ENCODE data around the gene VWF.

The VWF gene

DNA sequence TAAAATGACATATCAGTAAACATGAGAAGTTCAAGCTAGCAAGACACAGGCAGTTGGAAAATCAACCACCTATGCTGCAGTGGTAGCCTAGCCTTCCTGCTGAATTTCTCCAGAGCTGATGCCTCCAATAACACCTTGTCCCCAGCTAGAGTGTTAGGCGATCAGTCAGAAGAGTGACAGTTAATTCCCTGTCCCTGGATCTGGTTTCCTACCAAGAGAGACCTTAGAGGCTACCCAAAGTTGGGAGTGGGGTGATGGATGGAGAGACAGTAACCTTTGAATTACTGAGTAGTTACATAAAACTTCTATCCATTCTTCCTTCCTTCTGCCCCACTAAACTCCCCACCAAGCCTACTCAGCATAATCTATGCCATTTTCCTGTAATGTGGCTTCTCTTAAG lies 177.5 kb downstream of the VWF start:
- no peak for DNase-seq (ENCODE audit: low spot score)

DNA sequence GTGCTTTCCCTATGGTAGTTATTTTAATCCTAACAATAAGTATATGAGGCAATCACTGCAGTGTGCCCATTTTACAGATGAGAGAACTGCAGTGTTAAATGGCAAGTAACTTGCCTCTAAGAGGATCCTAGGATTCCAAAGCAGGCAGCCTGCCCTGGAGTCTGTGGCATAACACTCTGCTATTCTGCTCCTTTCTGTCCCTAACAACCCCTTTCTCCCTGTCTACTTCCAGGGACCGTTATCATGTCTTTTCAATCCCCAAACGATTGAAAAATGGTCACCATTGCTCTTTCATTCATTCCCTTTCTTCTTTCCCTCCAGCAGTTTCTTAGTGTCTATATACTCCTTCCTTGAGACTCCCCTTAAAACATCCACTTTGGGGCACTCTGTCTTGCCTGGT lies 178.1 kb downstream of the VWF start:
- DNase-seq (ENCODE audit: low spot score), result no peak

DNA sequence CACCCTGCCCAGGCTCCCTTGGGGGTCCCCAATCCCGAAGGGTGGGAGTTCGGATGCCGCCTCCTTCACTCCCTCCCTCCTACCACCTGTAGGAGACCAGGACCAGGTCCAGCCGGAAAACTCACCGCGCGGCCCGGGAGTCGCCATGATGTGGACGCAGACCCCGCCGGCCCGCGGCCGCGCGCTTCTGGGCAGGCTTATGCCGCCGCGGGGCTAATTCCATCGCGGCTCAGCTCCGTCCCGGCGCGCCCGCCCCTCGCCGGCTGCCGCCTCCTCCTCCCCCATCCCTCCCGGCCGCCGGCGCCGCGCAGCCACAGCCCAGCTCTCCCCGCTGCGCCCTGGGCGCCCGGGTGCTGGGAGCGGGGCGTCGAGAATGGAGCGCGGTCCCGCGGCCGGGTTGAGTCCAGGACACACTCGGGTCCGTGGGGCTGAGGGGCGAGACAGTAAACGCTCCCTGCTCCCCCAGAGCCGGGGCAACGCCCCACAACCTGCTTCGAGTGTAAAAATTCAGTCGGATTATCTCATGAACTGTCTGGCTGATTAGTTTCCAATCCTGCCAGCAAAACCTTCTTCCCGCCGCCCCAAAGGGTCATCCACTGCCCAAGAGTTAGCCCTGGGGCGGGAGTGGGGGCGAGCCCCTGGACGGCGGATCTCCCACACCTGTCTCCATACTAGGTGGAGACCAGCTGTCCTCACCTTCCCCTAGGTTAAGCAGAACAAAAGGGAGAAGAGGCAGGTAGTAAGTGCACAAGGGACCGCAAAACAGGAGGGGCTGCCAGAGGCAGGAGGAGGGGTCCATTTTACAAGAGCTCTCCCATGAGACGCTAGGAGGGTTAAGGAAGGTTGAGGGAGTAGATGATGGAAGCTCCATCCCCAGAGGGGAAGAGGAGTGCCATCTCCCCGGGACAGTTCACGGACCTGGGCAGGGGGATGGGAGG lies 179.1 kb downstream of the VWF start, which contains the start of gene ANO2:
Gene ANO2 (minus strand): TSS at position 189 of the 938 bp plus-strand sequence. CDS start 42 bp downstream, at position 147.
- no peak for DNase-seq (ENCODE audit: low spot score)

DNA sequence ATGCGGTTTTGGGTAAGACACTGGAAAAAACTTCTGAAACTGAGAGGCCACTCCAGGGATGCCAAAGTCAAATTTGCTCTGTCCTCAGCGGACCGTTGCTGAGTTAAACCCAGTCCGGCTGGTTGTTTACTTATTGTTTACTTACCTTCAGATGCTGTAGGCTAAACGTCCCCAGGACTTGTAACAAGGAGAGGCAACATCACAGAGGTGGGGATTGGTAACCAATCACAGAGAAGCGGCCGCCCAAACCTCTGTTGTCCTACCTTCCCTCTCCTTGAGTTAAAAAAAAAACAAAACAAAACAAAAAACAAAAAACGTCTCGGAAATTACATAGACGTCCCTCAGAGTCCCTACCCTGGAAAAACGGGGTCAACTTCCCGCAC lies 179.8 kb downstream of the VWF start:
- DNase-seq (ENCODE audit: low spot score), result no peak

DNA sequence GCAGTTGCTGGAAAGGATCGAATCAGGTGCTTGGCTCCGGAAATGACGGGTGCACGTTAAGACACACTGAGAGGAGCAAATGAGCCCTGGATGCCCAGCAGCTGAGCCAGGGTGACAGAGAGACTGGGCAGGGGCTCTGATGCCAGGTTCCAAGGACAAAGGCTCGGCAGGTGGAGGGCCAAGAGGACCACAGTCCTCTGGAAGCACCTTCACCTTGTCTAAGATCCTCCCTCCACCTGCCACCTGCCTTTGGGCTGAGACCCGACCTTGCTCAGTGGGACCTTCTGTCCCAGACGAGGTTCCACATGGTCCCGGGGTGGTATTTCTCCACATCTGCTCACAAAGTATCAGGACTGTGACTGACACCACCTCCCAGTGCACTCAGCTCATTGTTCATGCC lies 180.4 kb downstream of the VWF start:
- DNase-seq (ENCODE audit: low spot score), result no peak

DNA sequence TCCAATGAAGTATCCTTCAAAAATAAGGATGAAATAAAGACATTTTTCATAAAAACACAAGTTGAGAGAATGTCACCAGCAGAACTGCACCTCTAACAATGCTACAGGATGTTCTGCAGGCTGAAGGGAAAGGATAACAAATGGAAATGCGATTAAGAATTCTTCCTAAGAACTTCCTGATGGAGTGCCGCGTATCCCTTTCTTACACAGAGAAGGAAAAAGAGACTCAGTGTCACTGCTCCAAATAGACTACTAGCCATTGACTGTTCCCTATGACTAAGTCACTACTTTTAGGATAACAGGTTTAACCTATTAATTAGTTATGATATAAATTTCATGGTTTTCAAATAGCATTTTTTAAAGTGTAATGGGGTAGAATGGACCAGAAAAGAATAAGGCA lies 182.6 kb downstream of the VWF start:
- no peak for DNase-seq (ENCODE audit: low spot score)

DNA sequence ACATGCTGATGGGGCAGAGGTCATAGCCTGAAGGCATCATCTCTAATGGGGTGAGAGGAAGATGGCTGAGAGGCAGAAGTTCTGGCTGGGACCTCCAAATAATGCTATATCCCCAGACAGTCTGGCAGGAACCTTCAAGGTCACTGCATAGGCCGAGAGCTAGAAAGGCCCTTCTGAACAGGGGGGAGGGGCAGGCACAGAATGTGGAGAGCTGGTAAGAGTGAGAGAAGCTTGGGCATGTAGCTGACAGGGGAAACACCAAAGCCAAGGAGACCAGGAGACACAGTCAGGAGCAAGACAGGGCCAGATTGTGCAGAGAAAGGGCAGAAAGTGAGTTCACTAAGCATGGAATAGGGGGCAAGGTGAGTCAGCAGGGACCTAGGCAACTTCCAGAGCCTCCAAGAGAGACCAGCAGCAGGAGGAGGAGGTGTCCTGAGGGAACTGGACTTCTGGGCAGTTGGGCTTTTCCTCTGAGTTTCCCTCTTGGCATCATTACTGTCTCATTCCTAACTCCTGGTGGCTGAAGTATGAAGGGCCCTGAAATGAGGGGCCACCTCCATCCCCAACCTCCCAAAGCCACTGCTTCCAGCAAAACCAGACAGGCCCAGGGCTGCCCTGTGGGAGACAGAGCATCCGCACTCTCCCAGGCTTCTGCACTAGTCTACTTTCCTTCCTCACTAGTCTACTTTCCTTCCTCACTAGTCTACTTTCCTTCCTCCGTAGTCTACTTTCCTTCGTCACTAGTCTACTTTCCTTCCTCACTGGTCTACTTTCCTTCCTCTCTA lies 196.5 kb downstream of the VWF start:
- DNase-seq (ENCODE audit: low spot score), result no peak

DNA sequence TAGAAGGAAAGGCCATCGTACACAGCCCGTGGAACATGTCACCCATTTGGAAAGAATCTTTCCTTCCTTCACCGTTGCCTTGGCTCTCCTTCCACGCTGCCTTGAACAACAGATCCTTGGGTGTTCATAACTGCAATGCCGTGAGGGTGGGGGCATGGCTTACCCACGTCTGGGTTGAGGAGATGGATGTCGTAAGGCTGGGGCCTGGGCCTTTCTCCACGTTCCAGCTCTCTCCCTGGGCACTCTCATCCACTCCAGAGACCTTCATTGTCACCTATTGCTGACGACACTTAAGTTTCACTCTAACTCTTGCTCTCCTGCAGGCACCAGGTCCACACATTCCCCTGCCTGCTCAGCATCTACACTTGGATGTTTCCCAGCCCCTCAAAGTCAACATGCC lies 198.8 kb downstream of the VWF start:
- no peak for DNase-seq (ENCODE audit: low spot score)

DNA sequence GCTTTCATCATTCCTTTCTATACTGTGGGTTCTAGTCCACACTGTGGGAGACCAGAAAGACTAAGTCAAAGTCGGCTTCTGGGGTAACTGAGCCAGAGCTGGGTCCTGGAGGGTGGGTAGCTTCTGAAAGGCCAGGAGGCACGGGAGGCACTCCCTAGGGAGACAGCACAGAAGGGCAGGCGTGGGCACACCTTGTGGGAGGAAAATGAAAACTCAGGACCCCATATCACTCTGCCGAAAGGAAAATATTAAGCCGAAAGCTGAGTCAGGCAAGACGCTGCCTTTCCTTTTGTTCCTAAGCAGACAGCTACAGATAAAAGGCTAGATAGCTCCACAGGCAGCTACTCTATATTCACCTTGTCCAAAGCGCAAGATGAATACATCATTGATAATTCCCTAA lies 200.1 kb downstream of the VWF start:
- DNase-seq (ENCODE audit: low spot score), result no peak

DNA sequence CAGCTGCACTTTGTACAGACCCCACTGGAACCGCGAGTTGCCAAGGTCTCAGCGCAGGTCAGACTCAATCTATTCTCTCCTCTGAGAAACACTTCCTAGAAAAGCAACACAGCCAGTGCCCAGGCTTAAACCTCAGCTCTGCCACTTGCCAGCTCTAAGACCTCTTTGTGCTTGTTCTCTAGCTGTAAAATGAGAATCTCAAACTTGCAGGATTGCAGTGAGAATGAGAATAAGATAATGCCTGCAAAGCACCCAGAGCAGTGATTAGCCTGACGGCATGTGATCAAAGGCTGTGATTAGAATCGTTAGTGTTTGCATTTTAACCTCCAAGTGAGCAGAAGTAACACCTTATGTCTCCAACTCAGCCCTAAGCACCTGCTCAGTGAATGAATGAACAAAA lies 200.7 kb downstream of the VWF start:
- no peak for DNase-seq (ENCODE audit: low spot score)

DNA sequence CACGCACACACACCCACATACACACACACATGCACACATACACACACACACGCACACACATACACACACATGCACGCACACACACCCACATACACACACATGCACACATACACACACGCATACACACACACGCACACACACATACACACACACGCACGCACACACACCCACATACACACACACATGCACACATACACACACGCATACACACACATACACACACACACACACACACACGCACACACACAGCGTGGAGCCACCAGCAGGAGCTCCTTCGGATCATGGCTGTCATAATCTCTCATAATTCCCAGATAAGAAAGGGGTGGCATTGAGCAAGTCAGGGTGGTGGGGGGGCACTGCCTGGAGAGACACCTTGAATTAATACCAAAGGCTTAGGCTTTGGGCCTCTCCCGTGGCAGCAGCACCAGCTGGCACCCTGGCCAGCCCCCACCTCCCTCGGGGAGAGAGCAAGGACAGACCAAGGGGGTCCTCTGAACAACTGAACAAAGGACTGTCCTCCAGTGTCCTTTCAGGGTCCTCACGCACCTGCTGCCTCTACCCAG lies 201.3 kb downstream of the VWF start:
- DNase-seq (ENCODE audit: low spot score), result no peak

DNA sequence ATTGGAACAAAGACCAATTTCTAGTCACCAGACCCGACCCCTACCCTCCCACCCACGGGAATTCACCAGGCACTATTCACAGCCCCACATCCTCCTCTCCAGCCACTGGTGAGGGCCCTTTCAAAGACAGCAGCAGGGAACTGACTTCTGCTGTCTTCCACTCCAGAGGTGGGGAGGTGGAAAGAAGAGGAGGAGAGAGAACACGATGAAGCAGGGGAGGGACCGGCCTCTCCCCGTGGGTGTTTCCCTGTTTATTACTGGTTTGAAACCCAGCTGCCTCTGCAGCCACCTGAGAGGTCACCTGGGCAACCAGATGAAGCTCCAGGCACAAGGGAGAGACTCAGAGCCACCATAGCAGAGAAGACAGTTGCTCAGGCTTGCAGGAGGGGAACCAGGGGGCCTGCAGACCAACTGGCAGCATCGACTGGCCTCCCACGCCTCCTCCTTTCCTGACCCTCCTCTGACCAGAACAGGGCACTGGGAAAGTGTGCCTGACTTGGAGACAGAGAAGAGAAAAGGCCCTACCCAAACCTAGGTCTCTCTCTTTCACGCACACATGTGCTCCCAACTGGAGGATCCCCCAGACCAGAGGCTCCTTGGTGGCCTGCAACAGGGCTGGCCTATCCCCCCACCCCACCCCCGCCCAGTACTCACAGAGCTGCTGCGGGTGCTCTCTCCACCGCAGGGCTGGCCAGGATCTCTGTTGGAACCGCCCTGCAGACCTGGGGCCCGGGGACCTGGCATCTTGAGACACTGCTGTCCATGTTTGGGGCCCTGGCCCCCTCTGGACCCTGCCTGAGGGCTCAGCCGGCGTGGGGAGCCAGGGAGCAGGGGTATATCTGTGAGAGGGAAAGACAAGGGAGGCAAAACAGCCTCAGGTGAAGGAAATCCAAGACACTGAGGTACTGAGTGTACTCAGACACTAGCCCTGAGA lies 202.2 kb downstream of the VWF start:
- no peak for DNase-seq (ENCODE audit: low spot score)

DNA sequence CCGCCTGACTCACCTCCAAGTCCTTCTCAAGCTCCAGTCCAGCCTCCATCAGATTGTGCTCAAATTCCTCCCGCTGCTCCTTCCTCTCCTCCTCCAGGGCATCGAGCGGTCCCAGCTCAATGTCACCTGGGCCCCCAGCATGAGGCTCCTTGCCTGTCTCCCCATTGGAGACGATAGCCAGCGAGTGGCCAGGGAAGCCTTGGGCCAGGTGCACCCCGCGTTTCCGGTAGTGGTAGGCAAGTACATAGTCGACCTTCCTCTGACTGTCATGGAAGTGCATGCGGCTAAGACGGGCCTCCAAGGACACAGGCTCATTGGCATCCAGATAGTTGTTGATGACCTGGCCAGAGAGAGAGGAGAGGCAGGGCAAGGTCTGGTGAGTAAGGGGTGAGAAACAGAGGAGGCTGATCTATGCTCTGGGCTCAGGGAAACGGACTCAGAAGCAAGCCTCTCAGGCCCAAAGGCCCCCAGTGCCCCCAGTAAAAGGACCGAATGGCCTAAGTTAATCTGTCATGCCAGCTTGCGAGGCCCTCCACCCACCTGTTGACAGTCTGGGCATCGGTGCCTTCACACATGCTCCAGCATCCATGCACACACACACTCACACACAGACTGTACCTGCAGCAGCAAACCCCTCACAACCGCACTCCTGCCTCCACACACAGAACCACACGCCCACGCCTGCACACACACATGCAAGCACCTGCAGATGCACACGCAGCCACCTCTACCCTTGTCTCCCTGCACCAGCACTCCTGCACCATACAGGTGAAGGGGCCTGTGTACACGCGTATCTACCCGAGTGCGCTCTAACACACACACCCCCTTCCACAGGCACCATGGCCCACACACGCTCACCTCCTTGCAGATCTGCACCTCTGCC lies 203.2 kb downstream of the VWF start:
- no peak for DNase-seq (ENCODE audit: low spot score)

DNA sequence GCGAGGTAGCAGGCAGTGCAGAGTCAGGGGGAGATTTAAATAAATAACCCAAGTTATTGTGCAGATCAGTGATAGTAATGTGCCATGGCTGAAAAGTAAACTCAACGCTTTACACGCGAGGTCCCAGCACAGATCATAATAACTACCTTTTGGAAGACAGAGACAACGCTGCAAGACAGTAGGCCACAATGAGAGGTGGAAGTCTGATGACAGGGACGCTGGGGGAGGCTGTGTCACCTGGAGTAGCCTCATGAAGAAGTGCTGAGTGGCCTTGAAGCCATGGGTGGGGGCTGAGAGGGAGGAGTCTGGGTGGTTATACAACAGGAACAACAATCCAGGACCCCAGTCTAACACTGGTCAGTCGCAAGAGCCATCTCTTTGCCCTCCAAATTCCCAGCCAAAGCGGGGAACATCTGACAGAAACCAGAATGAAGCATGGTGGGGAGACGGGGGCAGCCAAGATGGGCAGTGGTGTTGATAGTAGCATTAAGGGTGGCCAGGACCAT lies 207.6 kb downstream of the VWF start:
- no peak for DNase-seq (ENCODE audit: low spot score)

DNA sequence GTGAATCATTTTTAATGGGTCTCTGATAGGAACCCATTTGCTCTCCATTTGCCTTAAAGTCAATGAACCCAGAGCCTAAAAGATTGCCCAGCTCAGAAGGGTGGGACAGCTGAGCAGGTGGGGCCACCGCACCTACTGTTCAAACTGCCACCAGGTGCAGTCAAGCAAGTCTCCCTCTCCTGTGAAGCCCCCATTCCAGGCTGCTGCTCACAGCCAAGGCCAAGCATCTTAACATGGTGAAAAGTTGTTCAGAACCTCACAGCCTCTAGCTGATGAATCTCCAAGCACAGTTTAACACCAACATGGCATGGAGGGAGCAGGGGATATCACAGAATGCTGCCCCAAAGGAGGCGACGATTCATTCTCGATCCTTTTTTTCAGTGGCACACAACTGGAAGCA lies 209.0 kb downstream of the VWF start:
- DNase-seq (ENCODE audit: low spot score), result no peak

DNA sequence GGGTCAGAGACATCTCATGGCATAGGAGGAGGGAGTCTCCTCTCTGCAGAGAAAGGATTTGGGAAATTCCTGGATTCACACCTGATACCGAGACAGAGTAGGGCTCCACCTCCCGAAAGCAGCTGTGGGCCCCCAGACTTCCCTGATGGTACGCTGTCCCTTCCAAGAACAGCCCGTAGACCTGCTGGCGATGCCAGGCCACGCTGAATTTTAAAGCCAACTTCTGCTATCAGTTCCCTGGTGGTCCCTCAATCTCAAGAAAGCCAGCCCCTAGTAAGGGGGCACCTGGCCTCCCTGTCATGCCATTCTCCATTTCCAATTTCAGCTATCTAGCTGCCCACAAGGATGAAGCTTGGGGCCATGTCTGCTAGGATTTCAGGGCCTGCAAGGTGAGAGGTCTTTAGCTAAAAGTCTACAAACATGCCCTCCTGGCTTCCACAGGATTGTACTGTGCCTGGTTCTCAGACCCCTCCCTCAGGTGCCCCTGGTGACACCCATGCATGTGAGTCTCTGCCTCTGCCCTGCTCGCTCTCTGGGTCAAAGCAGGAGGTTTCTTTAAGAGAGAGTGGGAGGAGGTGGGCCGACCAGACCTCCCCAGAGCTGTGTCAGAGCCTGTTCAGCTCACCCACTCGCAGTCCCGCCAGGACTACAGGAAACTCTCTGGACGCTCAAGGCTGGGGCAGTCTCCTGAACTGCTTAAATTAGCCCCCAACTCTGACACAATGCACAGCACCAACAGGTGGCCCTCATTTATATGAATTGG lies 209.9 kb downstream of the VWF start:
- no peak for DNase-seq (ENCODE audit: low spot score)

DNA sequence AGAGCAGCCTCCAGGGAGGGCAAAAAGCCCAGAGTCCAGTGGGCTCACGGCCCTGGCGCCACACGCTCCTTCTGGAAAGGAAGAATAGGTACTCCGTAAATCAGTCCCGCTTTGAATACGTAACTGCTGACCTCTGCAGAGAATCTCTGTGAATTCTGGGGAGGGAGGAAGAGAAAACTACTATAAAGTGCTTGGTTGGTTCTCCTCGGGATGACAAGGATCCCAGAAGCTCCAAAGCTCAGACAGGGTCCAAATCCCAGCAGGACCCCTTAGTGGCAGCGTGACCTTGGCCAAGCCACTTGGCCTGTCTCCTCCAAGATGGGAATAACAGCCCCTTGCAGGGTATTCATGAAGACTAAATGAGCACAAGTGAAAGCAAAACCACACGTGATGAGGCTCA lies 211.1 kb downstream of the VWF start:
- no peak for DNase-seq (ENCODE audit: low spot score)

DNA sequence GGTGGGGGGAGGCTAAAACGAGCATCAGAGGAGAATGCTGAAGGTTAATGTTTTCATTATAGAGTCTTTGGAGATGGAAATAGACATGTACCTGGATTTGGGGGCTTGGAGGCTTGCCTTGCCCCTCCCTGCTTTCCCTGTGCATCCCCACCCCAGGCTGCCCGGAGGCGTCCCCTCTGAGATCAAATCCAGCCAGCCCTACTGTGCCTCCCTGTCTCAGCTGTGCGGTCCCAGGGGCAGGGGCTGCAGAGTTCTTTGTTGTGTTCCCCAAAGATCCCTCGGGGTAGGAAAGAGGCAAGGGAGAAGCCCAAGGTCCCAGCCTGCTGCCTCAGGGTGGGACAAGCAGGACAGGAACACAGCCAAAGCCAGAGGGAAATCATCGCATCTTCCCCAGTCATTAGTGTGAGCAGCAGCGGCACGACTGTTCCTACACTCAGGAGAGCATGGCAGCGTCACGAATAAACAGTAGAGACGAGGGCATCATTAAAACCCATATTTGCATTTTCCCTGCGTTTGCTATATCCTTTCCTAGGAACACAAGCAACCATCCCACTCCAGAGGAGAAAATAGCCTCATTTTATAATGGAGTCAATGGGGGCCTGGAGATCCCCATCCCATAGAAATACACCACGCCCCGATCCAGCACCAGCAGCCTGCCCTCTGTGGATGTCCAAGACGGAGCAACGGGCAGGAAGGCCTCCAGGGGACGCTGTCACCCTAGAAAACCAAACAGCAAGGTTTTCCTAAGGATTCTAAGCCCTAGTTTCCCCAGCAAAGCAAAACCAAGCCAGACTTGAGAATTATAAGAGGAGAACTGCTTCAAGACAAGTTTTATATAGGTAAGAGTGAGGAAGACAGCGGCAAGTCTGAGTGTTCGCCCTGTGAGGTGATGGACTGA lies 211.8 kb downstream of the VWF start:
- peak; percentile 46 for DNase-seq (ENCODE audit: low spot score)

DNA sequence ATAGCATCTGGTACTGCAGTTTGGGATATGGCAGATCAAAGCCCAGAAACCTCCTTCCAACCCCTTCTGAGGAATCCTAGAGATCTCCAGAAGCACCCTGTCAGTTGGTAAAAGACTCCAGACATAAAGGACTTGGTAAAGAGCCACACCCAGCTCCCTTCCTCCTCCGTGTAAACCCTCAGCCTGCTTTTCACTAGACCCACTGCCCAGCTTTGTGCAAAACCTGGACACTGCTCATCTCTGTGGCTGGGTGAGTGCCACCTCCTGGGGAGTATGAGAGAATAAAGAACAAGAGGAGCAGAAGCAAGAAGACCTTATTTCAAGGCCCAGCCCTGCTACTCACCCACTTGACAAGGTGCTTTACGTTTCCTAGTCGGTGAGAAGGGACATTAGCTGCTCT lies 212.5 kb downstream of the VWF start:
- DNase-seq (ENCODE audit: low spot score), result no peak

All from HuH-7 (cell line).